Measurements from ENCODE around the gene LHFPL2. TPM values are rescaled to one million over a fixed set of nuclear protein-coding genes. Genes with fewer than 3 reads are reported as not detected.

Gene LHFPL2
- total RNA-seq, 1 donor from 2014 or later: 32.4 TPM

GRCh38 chr5:78512435-78512834 is 136.1 kb downstream of the LHFPL2 start:
- Histone ChIP-seq H3K27me3 (ENCODE audit: control insufficient read depth, insufficient read depth, low read length) (no peaks in the 10 kb centered on the region), H3K36me3 (ENCODE audit: control insufficient read depth, insufficient read depth, low read length) (peaks cover 2% of the 10 kb centered on the region), H3K4me3 (ENCODE audit: low read depth, low read length) (no peak overlapping the region)
- no peak for FAIRE-seq
- no peak for DNase-seq (ENCODE audit: low read depth)
- TF ChIP-seq, protein P1, sequence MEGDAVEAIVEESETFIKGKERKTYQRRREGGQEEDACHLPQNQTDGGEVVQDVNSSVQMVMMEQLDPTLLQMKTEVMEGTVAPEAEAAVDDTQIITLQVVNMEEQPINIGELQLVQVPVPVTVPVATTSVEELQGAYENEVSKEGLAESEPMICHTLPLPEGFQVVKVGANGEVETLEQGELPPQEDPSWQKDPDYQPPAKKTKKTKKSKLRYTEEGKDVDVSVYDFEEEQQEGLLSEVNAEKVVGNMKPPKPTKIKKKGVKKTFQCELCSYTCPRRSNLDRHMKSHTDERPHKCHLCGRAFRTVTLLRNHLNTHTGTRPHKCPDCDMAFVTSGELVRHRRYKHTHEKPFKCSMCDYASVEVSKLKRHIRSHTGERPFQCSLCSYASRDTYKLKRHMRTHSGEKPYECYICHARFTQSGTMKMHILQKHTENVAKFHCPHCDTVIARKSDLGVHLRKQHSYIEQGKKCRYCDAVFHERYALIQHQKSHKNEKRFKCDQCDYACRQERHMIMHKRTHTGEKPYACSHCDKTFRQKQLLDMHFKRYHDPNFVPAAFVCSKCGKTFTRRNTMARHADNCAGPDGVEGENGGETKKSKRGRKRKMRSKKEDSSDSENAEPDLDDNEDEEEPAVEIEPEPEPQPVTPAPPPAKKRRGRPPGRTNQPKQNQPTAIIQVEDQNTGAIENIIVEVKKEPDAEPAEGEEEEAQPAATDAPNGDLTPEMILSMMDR (IDR thresholded peaks at IDR 0.05; ENCODE audit: insufficient read depth, low read length, severe bottlenecking): no peak

DNA sequence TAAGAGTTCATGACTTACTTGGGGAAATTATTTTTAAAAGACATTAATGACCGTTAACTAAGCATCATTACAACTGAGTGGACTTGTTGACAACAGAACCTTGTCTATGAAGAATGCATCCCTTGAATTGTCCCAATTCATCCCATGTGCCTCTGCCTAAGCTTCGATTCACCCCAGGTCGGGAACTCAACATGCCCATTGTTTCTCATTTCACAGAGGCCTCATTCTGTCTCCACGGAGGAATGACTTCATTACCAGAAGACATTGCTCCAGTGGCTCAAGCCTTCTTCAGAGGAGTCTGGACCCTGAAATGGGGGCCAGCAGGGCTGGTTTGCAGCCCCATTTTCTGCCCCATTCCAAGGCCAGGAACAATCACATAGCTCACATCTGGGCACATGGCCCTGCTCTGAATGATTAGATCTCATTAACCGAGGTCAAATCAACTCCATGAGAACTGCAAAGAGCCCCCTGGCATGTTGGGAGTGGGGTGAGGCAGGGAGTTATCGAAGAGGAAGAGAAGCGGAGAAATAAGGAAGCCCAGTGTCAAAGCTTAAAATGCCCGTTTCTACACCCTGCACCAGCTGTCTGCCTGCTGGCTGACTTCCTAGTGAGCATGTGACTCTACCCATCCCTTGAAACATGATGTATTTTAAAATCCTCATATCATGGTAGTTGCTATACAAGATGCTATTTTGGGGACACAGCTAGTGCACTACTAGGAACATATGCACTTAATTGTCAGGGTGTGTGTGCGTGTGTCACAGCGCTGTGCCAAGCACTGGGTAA is 137.3 kb downstream of the LHFPL2 start:
- no peak for FAIRE-seq
- no peaks in the 10 kb centered on the region for H3K27me3 ChIP-seq (ENCODE audit: control insufficient read depth, insufficient read depth, low read length)
- TF ChIP-seq, protein P1 (IDR thresholded peaks at IDR 0.05; ENCODE audit: insufficient read depth, low read length, severe bottlenecking): no peak
- no peak for DNase-seq (ENCODE audit: low read depth)
- no peak overlapping the region for H3K4me3 ChIP-seq (ENCODE audit: low read depth, low read length)
- H3K36me3 ChIP-seq (ENCODE audit: control insufficient read depth, insufficient read depth, low read length): peaks cover 3% of the 10 kb centered on the region

GRCh38 chr5:78509884-78510769 is 138.4 kb downstream of the LHFPL2 start:
- FAIRE-seq (no peak), DNase-seq (ENCODE audit: low read depth) (no peak)
- no peaks in the 10 kb centered on the region for H3K27me3 ChIP-seq (ENCODE audit: control insufficient read depth, insufficient read depth, low read length)
- H3K36me3 ChIP-seq (ENCODE audit: control insufficient read depth, insufficient read depth, low read length): peaks cover 1% of the 10 kb centered on the region
- H3K4me3 ChIP-seq (ENCODE audit: low read depth, low read length): peak overlapping the region; percentile 13
- TF ChIP-seq, protein P1 (IDR thresholded peaks at IDR 0.05; ENCODE audit: insufficient read depth, low read length, severe bottlenecking): no peak

- TF ChIP-seq, protein P1 (IDR thresholded peaks at IDR 0.05; ENCODE audit: insufficient read depth, low read length, severe bottlenecking): no peak
- Histone ChIP-seq H3K4me3 (ENCODE audit: low read depth, low read length) (no peak overlapping the region), H3K27me3 (ENCODE audit: control insufficient read depth, insufficient read depth, low read length) (no peaks in the 10 kb centered on the region), H3K36me3 (ENCODE audit: control insufficient read depth, insufficient read depth, low read length) (peaks cover 1% of the 10 kb centered on the region)
- FAIRE-seq (no peak), DNase-seq (ENCODE audit: low read depth) (no peak)
These were observed 139.3 kb downstream of the LHFPL2 start for GRCh38 chr5:78509145-78509865.

- no peak for DNase-seq (ENCODE audit: low read depth)
- TF ChIP-seq, protein P1 (IDR thresholded peaks at IDR 0.05; ENCODE audit: insufficient read depth, low read length, severe bottlenecking): no peak
- H3K36me3 ChIP-seq (ENCODE audit: control insufficient read depth, insufficient read depth, low read length): peaks cover 1% of the 10 kb centered on the region
- H3K27me3 ChIP-seq (ENCODE audit: control insufficient read depth, insufficient read depth, low read length): no peaks in the 10 kb centered on the region
- no peak for FAIRE-seq
- H3K4me3 ChIP-seq (ENCODE audit: low read depth, low read length): no peak overlapping the region
These were observed 140.3 kb downstream of the LHFPL2 start for GRCh38 chr5:78508186-78508765.

All from bronchial epithelial cell (primary cell).